Vagina (tissue), 2 donors: ENCODE measurements around the gene PHF21B.

Experiments
- CTCF ChIP-seq, 3 experiments: fragments of 450-650 bp in 2 of 3; fragments of 200-600 bp in 1 of 3; sonication (generic) in 1 of 3; IDR thresholded peaks; one replicate each; pipeline ENCODE4 v1.5.1; 2017 to 2019; ENCODE audit warnings: antibody characterized with exemption in 3 of 3, mild to moderate bottlenecking in 2 of 3, moderate library complexity in 2 of 3
- POLR2A ChIP-seq, 2 donors: fragments of 450-650 bp; IDR thresholded peaks; one replicate each; pipeline ENCODE4 v1.6.1; 2017; ENCODE audit warnings: antibody characterized with exemption in 2 of 2, mild to moderate bottlenecking in 2 of 2, moderate library complexity in 2 of 2
- POLR2AphosphoS5 ChIP-seq, 2 donors: sonication (generic); formaldehyde crosslinking; IDR thresholded peaks; one replicate each; pipeline ENCODE4 v1.9.0; 2017; ENCODE audit warnings: antibody characterized with exemption in 2 of 2, mild to moderate bottlenecking in 2 of 2, low read depth in 1 of 2; ENCODE audit not compliant: insufficient read depth in 1 of 2

- TF ChIP-seq CTCF (IDR thresholded peaks at IDR 0.05) (no peak), POLR2A (IDR thresholded peaks at IDR 0.05) (no peak), POLR2AphosphoS5 (IDR thresholded peaks at IDR 0.05; ENCODE audit: insufficient read depth in 1 of 2, low read depth in 1 of 2) (no peak)
These were observed 13.6 kb upstream of the PHF21B start for GRCh38 chr22:45023431-45023830.
